Tibial nerve (tissue), 3 donors: Measurements from ENCODE around the gene DENND11.

Experiments
- CTCF ChIP-seq, 5 experiments: fragments of 200-600 bp in 3 of 5; fragments of 450-650 bp in 2 of 5; sonication (generic) in 3 of 5; IDR thresholded peaks; one replicate each; pipeline ENCODE4 v1.5.1; 2016 to 2019; ENCODE audit warnings: antibody characterized with exemption in 5 of 5, mild to moderate bottlenecking in 3 of 5, moderate library complexity in 2 of 5
- POLR2A ChIP-seq, 2 donors: fragments of 450-650 bp; IDR thresholded peaks; one replicate each; pipeline ENCODE4 v1.6.1; 2017; ENCODE audit warnings: antibody characterized with exemption in 2 of 2, mild to moderate bottlenecking in 2 of 2, moderate library complexity in 2 of 2

- TF ChIP-seq CTCF (IDR thresholded peaks at IDR 0.05), result no peak
- no peak for TF ChIP-seq POLR2A (IDR thresholded peaks at IDR 0.05)
Measured at GRCh38 chr7:141708351-141708750, 6.4 kb upstream of the DENND11 start, which contains the start of gene WEE2.
